Fibroblast of villous mesenchyme (primary cell): Measurements from ENCODE around the gene C3. TPM values are rescaled to one million over a fixed set of nuclear protein-coding genes. Genes with fewer than 3 reads are reported as not detected.

Experiments
- DNase-seq: peaks from one replicate; pipeline ENCODE4 v3.0.0-alpha.2; 2010; ENCODE audit warnings: low read depth
- H3K4me3 ChIP-seq: 2 replicates; pipeline ENCODE4 v1.5.1; 2011; ENCODE audit warnings: low read depth, mild to moderate bottlenecking, low read length
- total RNA-seq: library from RNA; depleted of rRNA; stranded (reverse); fragments of >200 nt; gene quantifications from 2 replicates; pipeline ENCODE4 v1.2.3, GENCODE V29; 2012
- TF ChIP-seq, protein P1 (sequence below): IDR thresholded peaks from 2 replicates; pipeline ENCODE4 v1.5.1; 2012; ENCODE audit warnings: low read depth, mild to moderate bottlenecking, low read length; ENCODE audit not compliant: insufficient read depth

Gene C3
- total RNA-seq, 1 donor: 76.0 TPM

DNA sequence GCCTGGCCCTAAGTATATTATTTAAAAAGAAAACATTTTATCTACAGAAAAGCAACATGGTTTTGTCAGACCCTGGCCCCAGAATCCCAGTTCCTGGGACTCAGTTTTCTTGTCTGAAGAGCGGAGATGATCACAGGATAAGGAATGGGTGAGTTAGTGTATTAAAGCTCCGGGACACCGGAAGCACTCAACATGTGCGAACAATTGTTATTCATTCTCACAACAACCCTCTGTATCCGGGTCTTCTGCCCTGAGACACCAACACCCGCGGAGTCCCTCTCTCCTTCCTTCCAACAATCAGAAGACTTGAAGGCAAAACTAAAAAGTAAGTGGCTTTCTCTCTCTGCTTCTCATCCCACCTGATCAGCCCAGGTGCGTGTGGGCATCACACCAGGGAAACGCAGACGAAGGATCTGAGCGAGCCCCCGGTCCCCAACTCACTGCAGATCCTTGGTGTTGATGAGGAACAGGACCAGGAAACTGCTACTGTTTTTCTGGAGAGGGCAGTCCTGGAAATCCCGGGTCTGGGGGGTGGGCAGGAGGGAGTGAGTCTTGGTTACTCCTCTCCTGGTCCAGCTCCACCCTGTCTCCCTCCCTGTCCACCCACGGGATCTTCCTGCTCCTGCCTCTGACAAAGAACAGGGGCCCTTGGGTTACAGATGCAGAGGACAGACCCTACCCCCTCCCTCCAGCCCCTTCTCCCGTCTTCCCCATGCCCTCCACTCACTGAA is 14.9 kb upstream of the C3 start:
- peak overlapping the region; percentile 97 for H3K4me3 ChIP-seq
- DNase-seq: no peak
- TF ChIP-seq, protein P1, sequence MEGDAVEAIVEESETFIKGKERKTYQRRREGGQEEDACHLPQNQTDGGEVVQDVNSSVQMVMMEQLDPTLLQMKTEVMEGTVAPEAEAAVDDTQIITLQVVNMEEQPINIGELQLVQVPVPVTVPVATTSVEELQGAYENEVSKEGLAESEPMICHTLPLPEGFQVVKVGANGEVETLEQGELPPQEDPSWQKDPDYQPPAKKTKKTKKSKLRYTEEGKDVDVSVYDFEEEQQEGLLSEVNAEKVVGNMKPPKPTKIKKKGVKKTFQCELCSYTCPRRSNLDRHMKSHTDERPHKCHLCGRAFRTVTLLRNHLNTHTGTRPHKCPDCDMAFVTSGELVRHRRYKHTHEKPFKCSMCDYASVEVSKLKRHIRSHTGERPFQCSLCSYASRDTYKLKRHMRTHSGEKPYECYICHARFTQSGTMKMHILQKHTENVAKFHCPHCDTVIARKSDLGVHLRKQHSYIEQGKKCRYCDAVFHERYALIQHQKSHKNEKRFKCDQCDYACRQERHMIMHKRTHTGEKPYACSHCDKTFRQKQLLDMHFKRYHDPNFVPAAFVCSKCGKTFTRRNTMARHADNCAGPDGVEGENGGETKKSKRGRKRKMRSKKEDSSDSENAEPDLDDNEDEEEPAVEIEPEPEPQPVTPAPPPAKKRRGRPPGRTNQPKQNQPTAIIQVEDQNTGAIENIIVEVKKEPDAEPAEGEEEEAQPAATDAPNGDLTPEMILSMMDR: no peak

DNA sequence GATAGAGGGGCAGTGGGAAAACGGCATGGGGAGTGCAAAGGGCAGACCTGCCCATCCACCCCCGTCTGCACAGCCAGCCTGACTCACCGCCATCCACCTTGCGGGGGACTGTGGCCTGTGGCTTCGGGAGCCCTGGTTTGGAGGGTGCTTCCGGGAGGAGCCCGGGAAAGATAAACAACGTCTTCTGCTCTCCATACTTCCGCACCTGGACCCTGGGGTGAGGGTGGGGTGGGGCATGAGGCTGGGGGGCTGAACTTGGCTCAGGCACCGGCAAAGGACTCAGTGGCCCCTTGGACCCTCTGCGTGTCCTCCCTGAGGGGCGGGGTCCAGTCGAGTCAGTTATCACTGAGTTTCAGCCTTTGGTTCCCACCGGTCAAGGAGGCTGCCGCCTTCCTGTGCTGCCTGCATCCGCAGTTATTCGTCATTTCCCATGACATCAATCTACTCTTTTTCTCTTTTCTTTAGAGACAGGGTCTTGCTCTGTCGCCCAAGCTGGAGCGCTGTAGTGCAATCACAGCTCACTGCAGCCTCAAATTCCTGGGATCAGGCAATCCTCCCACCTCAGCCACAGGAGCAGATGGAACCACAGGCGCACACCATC is 13.7 kb upstream of the C3 start:
- no peak for DNase-seq
- no peak overlapping the region for H3K4me3 ChIP-seq
- TF ChIP-seq, protein P1: no peak

GRCh38 chr19:6733338-6734095 is 13.1 kb upstream of the C3 start:
- TF ChIP-seq, protein P1: no peak
- no peak overlapping the region for H3K4me3 ChIP-seq
- DNase-seq: no peak

DNA sequence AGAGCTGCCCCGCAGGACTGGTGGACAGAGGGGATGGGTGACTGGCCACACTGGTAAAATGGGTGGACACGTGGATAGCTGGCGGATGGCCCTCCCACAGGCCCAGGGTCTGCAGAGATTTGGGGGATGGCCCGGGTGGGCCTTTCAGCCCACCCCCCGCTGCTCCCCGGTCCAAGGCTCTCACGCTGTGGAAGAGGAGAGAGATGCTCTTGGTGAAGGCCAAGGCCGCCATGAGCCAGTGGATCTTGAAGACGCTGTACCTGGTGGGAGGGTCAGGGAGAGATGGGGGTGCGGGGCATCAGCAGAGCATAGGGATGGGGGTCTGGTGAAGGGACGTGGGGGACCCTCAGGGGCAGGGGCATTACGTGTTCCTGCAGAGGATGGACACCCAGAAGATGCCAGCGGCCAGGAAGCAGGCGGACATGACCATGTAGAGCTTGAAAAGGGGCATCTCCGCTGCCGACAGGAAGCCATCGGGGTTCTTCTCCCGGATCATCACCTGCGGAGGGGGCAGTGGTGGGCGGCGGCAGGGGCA is 12.4 kb upstream of the C3 start:
- DNase-seq: no peak
- TF ChIP-seq, protein P1: no peak
- no peak overlapping the region for H3K4me3 ChIP-seq

GRCh38 chr19:6731822-6732221 is 11.4 kb upstream of the C3 start:
- TF ChIP-seq, protein P1: no peak
- DNase-seq: no peak
- H3K4me3 ChIP-seq: no peak overlapping the region

DNA sequence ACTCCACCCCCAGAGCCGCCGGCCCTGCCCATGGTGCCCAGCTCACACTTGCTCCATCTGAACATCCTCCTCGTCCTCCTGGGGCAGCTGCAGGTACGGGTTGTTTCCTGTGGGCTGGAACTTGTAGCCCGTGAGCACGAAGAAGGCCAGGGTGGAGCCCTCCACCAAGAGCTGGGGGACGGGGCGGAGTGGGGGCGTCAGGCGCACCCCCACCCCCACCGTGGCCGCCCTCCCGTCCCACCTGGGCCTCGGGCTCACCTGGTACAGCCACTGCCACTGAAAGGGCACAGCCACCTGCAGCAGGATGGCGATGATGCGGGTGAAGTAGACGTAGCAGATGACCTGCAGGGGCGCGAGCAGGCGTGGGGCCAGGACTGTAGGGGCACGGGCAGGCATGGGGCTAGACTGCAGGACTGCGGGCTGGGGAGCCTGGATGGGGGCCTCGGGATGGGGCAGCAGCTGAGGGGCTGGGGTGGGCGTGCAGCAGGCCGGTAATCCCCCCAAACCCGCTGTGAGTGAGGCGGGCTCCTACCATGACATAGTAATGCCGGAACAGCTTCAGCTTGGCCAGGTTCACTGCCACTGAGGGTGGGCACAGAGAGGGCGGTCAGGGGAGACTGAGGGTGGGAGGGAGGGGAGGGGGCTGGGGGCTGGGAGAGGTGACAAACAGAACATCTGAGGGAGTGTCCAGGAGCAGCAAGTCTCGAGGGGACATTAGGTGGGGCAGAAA is 10.7 kb upstream of the C3 start:
- DNase-seq: no peak
- H3K4me3 ChIP-seq: no peak overlapping the region
- TF ChIP-seq, protein P1: no peak
